Left cardiac atrium (tissue), 4 donors: ENCODE data around the gene RPS6KA2. TPM values are rescaled to one million over a fixed set of nuclear protein-coding genes. Genes with fewer than 3 reads are reported as not detected.
"Not testable (repeated sequence)": the region's sequence is repeated elsewhere in the genome, so short reads cannot be mapped to it uniquely, and the experiment has no call there.

Experiments used
- ATAC-seq, 2 donors: fragments of 200-7000 bp; cut with Tn5 transposase; one replicate each; pipeline ENCODE4 v1.9.1; 2020; ENCODE audit warnings: mild to moderate bottlenecking in 2 of 2, moderate library complexity in 2 of 2
- DNase-seq: peaks from one replicate; pipeline ENCODE4 v3.0.0-alpha.2; 2020
- intact Hi-C, 2 donors: fragments of 100-400 bp; cut with DNase I; formaldehyde crosslinking; loops; one replicate each; pipeline versions ENCODE4 v1.14.1 to v1.15.1; 2022 to 2023
- total RNA-seq, 2 donors: library from RNA; stranded (reverse); fragmentation: NEBNext Ultra II Directional; extraction: Animal tissue kit (Norgen Biotek cat#: 25700); gene quantifications; one replicate each; pipeline ENCODE4 v1.2.1, GENCODE V29; 2021
- donor health status: DM: no; HTN: yes; CAD: no.
- donor health status: DM: no; HTN: yes; CAD: no; lungs with severe emphysema.
- donor health status: DM: yes; HTN: yes; CAD: no.
- donor health status: Dilated cardiomyopathy.

The RPS6KA2 gene
- total RNA-seq, 2 donors from 2014 or later, result 59.6 to 95.7 TPM

DNA sequence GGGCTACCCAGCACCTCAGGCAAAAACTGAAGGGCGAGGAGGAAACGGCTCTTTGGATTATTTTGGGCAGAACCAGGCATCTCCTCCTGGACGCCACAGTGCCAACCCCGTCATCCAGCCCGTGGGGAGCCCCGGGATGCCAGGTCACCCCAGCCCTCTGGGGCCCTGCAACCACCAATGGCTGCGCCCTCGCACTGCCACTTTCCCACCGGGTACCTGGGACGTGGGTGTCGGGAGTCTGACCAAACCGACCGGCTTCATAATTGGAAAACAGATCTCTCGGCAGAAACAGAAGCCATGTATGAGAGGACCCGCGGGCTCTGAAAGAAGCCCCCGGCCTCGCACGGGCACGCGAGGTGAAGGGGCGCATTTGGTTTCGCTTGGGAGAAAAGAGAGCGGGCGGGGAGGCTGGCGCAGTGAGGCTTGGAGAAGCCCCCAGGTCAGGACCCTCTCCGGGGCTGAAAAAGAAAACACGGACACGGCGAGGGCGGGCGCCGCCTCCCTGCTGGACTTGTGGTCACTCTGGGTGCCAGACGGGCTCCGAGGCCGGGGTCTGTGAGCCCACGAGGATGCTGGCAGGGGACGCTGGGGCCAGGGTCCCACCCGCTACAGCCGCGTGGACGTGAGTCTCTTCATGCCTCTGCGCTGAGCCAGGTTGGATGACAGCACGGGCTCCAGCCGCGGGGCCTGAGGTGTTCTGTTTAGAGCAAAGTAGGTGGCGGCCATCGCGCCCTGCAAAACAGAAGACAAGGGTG lies 214.7 kb downstream of the RPS6KA2 start:
- ATAC-seq (no peak), DNase-seq (no peak)
- intact Hi-C loops, result no loop called here

GRCh38 chr6:166411721-166412151 lies 215.3 kb downstream of the RPS6KA2 start:
- ATAC-seq, result no peak
- intact Hi-C loops, result no loop called here
- DNase-seq, result no peak

GRCh38 chr6:166411271-166411670 lies 215.8 kb downstream of the RPS6KA2 start:
- ATAC-seq (no peak), DNase-seq (no peak)
- intact Hi-C loops, result no loop called here

DNA sequence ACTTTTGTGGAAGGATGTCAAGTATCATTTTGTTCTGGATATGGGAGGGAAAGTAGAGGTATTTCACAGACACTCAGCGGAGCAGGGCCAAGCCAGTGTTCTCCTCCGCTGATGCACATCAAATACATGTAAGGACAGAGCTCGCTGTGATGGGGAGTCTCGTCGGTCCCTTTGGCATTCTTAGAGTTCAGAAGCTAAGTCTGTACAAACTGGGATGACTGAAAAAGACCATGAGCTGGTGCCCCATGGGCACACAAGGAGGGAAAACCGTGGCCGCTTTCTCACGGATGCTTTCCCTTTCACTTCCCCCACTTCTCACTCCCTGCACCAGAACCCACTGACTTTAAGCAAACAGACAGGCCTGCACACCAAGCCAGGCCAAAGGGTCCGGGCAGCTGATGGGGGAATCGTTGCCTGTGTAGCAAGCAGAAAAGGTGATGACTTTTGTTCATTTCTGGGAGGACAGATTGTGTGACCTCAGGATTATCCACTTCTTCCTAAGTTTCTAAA lies 216.6 kb downstream of the RPS6KA2 start:
- ATAC-seq (no peak), DNase-seq (no peak)
- intact Hi-C loops, result no loop called here

DNA sequence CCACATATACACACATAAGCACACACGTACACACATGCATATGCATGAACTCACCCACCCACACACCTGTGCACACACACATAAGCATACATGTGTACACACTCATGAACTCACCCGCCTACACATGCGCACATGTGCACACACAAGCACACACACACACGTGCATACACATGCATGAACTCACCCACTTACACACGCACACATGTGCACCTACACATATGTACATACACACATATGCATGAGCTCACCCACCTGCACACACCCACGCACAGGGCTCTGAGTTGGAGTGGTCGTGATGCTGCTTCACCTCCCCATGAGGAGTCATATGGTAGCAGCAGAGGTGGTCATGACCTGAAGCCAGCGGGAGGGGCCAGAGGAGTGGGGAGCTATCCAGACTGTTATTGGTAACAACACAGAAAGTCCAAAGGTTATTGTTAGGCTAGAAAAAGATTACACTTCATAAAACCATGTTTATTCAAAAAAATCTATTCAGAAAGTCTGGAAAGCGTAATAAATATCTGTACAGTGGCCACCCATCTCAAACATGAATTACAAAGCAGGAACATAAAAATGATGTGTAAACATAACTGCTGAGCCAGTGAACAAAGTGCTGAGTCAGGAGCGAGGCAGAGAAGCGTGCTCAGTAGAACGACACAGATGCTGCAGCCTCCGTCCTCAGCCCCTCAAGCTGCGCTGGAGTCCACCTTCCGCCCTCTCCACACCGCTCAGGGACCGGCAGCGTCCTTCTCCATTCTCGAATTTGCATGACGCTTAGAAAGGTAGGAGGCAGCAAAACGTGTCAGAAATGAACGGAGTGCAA lies 217.9 kb downstream of the RPS6KA2 start:
- no peak for DNase-seq
- intact Hi-C loops, result no loop called here
- ATAC-seq, result no peak

DNA sequence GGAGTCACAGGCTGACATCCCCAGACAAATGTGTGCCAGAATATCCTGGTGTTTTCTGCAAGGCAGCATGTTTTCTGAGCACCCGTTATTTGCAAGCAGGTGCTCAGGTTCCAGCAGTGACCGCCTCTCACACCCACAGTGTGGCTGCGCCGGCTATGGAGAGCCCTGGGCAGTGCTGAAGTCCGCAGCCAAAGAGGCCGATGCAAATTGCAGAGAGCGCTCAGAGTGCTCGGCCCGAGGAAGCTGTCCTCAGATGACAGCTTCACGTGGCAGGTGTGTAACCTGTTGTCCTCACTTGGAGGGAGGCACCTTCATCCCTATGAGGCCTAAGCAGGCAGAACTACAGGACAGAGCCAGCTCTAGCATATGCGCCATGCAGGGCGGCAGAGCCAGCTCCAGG lies 220.9 kb downstream of the RPS6KA2 start:
- intact Hi-C loops, result no loop called here
- DNase-seq, result no peak
- ATAC-seq, result no peak

- ATAC-seq (no peak), DNase-seq (no peak)
- intact Hi-C loops, result no loop called here
These were observed 221.7 kb downstream of the RPS6KA2 start for GRCh38 chr6:166405386-166405785.

- intact Hi-C loops, result no loop called here
- no peak for ATAC-seq
These were observed 224.3 kb downstream of the RPS6KA2 start for GRCh38 chr6:166402582-166403277.

DNA sequence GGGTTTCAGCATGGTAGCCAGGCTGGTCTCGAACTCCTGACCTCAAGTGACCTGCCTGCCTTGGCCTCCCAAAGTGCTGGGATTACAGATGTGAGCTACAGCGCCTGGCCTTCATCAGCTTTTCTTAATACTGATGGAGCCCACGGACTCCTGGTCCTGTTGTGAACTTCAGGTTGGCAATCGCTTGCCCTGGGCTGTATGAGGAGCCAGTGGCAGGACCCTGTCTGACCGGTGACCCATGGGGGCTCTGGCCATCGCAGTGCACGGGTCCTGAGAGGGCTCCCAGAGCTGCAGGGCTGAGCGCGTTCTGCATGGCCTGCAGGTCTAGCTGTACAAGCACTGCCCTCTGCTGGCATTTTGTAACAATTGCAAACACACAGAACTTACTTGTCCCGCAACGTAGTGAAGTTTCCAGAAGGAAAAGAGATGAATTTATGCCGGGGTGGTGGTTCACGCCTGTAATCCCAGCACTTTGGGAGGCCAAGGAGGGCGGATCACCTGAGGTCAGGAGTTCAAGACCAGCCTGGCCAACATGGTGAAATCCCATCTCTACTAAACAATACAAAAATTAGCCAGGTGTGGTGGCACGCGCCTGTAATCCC lies 226.3 kb downstream of the RPS6KA2 start:
- ATAC-seq, result peak; percentile 79 to 89
- peak; percentile 60 for DNase-seq
- intact Hi-C loops, result loop anchor here in 1 of 2 donors (1.0 kb wide), 1 partner anchor 124 kb away; no protein-coding TSS in a partner anchor

More at GRCh38 chr6:166402582-166403277, 224.3 kb downstream of the RPS6KA2 start:
- DNase-seq, result no peak

DNA sequence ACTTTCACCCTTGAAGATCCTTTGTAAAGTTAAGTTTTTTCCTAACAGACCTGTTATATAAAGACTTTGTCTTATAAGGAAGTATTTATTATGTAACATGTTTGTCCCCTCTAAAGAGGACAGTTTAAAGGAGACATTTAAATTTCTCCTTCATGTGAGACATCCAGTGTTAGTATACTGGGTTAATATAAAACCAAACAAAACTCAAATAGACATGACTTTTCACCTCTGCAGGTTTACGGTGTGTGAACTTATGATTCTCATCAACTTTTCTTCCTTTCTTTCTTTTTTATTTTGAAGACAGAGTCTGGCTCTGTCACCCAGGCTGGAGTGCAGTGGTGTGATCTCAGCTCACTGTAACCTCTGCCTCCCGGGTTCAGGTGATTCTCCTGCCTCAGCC lies 226.9 kb downstream of the RPS6KA2 start:
- DNase-seq (no peak), ATAC-seq (no peak)
- intact Hi-C loops, result loop anchor here in 1 of 2 donors (1.0 kb wide), 1 partner anchor 124 kb away; no protein-coding TSS in a partner anchor

GRCh38 chr6:166398348-166398747 lies 228.7 kb downstream of the RPS6KA2 start:
- DNase-seq (no peak), ATAC-seq (no peak)
- intact Hi-C loops, result loop anchor here in 1 of 2 donors (5.0 kb wide), 2 partner anchors 86 to 121 kb away; no protein-coding TSS in a partner anchor

DNA sequence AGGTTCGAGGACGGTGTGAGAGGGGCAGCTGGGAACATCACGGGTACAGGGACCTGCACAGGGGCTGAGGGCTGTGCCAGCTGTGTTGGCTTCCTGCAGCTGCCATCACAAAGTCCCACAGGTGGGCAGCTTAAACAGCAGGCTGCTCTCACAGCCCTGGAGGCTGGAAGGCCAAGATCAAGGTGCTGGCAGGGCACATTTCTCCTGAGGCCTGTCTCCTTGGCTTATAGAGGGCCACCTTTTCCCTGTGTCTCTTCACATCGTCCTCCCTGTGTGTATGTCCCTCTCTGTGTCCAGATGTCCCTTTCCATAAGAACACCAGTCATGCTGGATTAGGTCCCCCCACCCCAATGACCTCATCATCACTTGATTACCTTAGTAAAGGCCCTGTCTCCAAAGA lies 229.2 kb downstream of the RPS6KA2 start:
- DNase-seq (no peak), ATAC-seq (no peak)
- intact Hi-C loops, result loop anchor here in 1 of 2 donors (5.0 kb wide), 2 partner anchors 86 to 121 kb away; no protein-coding TSS in a partner anchor

- no peak for ATAC-seq
- intact Hi-C loops, result loop anchor here in 1 of 2 donors (5.0 kb wide), 2 partner anchors 83 to 118 kb away; no protein-coding TSS in a partner anchor
- no peak for DNase-seq
These were observed 231.3 kb downstream of the RPS6KA2 start for GRCh38 chr6:166395778-166396177.

- no peak for ATAC-seq
- DNase-seq, result no peak
- intact Hi-C loops, result loop anchor here in 1 of 2 donors (5.0 kb wide), 2 partner anchors 83 to 118 kb away; no protein-coding TSS in a partner anchor
These were observed 231.7 kb downstream of the RPS6KA2 start for GRCh38 chr6:166395351-166395750.

- ATAC-seq (no peak), DNase-seq (no peak)
- intact Hi-C loops, result no loop called here
These were observed 232.8 kb downstream of the RPS6KA2 start for GRCh38 chr6:166394036-166394892.

DNA sequence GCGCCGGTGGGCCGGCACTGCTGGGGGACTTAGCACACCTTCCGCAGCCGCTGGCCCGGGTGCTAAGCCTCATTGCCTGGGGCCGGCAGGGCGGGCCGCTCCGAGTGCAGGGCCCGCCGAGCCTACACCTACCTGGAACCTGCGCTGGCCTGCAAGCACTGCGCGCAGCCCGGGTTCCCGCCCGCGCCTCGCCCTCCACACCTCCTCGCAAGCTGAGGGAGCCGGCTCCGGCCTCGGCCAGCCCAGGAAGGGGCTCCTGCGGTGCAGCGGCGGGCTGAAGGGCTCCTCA lies 233.6 kb downstream of the RPS6KA2 start:
- no peak for DNase-seq
- no peak for ATAC-seq
- intact Hi-C loops, result no loop called here

DNA sequence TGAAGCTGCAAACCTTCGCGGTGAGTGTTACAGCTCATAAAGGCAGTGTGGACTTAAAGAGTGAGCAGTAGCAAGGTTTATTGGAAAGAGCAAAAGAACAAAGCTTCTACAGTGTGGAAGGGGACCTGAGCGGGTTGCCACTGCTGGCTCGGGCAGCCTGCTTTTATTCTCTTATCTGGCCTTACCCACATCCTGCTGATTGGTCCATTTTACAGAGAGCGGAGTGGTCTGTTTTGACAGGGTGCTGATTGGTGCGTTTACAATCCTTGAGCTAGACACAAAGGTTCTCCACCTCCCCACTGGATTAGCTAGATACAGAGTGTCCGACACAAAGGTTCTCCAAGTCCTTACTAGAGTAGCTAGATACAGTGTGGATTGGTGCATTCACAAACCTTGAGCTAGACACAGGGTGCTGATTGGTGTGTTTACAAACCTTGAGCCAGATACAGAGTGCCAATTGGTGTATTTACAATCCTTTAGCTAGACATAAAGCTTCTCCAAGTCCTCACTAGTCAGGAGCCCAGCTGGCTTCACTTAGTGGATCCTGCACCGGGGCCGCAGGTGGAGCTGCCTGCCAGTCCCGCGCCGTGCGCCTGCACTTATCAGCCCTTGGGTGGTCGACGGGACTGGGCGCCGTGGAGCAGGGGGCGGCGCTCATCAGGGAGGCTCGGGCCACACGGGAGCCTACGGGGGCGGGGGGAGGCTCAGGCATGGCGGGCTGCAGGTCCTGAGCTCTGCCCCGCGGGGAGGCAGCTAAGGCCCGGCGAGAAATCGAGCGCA lies 234.1 kb downstream of the RPS6KA2 start:
- DNase-seq, ATAC-seq, intact Hi-C loops: not testable (repeated sequence)
